GM18909 (cell line): ENCODE data around the gene OTOF.
A peak's percentile ranks its signal among the peaks of the same experiment; 100 is the strongest.

Experiments used
- ATAC-seq: cut with Tn5 transposase; IDR thresholded peaks from one replicate; pipeline ENCODE4 v1.9.1; 2021; ENCODE audit warnings: mild to moderate bottlenecking; ENCODE audit not compliant: unreplicated experiment, poor library complexity

Gene OTOF

GRCh38 chr2:26503231-26503880 is 25.4 kb upstream of the OTOF start:
- peak; percentile 83 for ATAC-seq

- no peak for ATAC-seq
These were observed 22.5 kb upstream of the OTOF start for GRCh38 chr2:26500406-26500805.

GRCh38 chr2:26495705-26496297 is 17.9 kb upstream of the OTOF start:
- no peak for ATAC-seq

GRCh38 chr2:26494891-26495290 is 17.0 kb upstream of the OTOF start:
- ATAC-seq = no peak

- no peak for ATAC-seq
These were observed 16.3 kb upstream of the OTOF start for GRCh38 chr2:26494199-26494598.

- no peak for ATAC-seq
These were observed 15.6 kb upstream of the OTOF start for GRCh38 chr2:26493566-26493965.

GRCh38 chr2:26492749-26493515 is 15.0 kb upstream of the OTOF start:
- ATAC-seq = no peak

GRCh38 chr2:26491563-26492167 is 13.7 kb upstream of the OTOF start:
- ATAC-seq = no peak

- ATAC-seq = no peak
These were observed 11.4 kb upstream of the OTOF start for GRCh38 chr2:26489213-26489850.

- ATAC-seq = no peak
These were observed 10.7 kb upstream of the OTOF start for GRCh38 chr2:26488463-26489212.

GRCh38 chr2:26487192-26487591 is 9.3 kb upstream of the OTOF start:
- ATAC-seq = no peak

- no peak for ATAC-seq
These were observed 8.9 kb upstream of the OTOF start for GRCh38 chr2:26486789-26487188.

- ATAC-seq = no peak
These were observed 7.9 kb upstream of the OTOF start for GRCh38 chr2:26485725-26486418.

- ATAC-seq = no peak
These were observed 7.2 kb upstream of the OTOF start for GRCh38 chr2:26485099-26485498.

- no peak for ATAC-seq
These were observed 6.7 kb upstream of the OTOF start for GRCh38 chr2:26484579-26484978.

- no peak for ATAC-seq
These were observed 6.1 kb upstream of the OTOF start for GRCh38 chr2:26483957-26484565.

GRCh38 chr2:26483516-26483915 is 5.6 kb upstream of the OTOF start:
- no peak for ATAC-seq

GRCh38 chr2:26483027-26483326 is 5.1 kb upstream of the OTOF start:
- no peak for ATAC-seq
